CD4-positive, alpha-beta memory T cell (primary cell): Measurements from ENCODE around the gene CPE. TPM values are rescaled to one million over a fixed set of nuclear protein-coding genes. Genes with fewer than 3 reads are reported as not detected.

Source experiments
- CTCF ChIA-PET: fragments of 350-600 bp; sonication (Branson Sonifier 250); formaldehyde crosslinking; loops from one replicate; lab custom pipeline; 2021; ENCODE audit warnings: inconsistent platforms; ENCODE audit not compliant: partially characterized antibody; lab: Charles Lee
- POLR2A ChIA-PET: fragments of 350-600 bp; sonication (Branson Sonifier 250); formaldehyde crosslinking; loops from one replicate; lab custom pipeline; 2021; ENCODE audit not compliant: partially characterized antibody; lab: Charles Lee
- DNase-seq, 5 donors: peaks; one replicate each; pipeline versions ENCODE4 v3.0.0 to v3.0.0-alpha.2; 2020 to 2022; ENCODE audit warnings: mixed read lengths in 1 of 5
- H3K27ac ChIP-seq: one replicate; pipeline ENCODE4 v1.7.0; 2013; ENCODE audit warnings: low read depth, low read length
- H3K27me3 ChIP-seq: 2 replicates; pipeline ENCODE4 v1.7.0; 2013; ENCODE audit warnings: mild to moderate bottlenecking, low read length, moderate library complexity; ENCODE audit not compliant: insufficient read depth
- H3K36me3 ChIP-seq: 2 replicates; pipeline ENCODE4 v1.7.0; 2013; ENCODE audit warnings: mild to moderate bottlenecking, low read length, moderate library complexity; ENCODE audit not compliant: insufficient read depth
- H3K4me1 ChIP-seq: 2 replicates; pipeline ENCODE4 v1.7.0; 2013; ENCODE audit warnings: mild to moderate bottlenecking, low read length, moderate library complexity; ENCODE audit not compliant: insufficient read depth
- H3K4me3 ChIP-seq, 2 donors: one replicate each; pipeline ENCODE4 v1.7.0; 2013; ENCODE audit warnings: low read length in 2 of 2, mild to moderate bottlenecking in 1 of 2
- H3K9me3 ChIP-seq, 2 donors: one replicate each; pipeline ENCODE4 v1.7.0; 2013; ENCODE audit warnings: low read length in 2 of 2, control low read depth in 1 of 2; ENCODE audit not compliant: control insufficient read depth in 1 of 2
- H3K27ac Mint-ChIP-seq, 7 donors: one replicate each; pipeline ENCODE4 v1.8.0; 2020 to 2021; ENCODE audit warnings: mixed read lengths in 7 of 7, mild to moderate bottlenecking in 6 of 7, inconsistent platforms in 3 of 7, moderate library complexity in 3 of 7
- H3K27me3 Mint-ChIP-seq, 2 donors: one replicate each; pipeline ENCODE4 v1.8.0; 2020 to 2021; ENCODE audit warnings: mixed read lengths in 2 of 2
- H3K36me3 Mint-ChIP-seq, 2 donors: one replicate each; pipeline ENCODE4 v1.8.0; 2020 to 2021; ENCODE audit warnings: mixed read lengths in 2 of 2, inconsistent platforms in 1 of 2, mild to moderate bottlenecking in 1 of 2
- H3K4me1 Mint-ChIP-seq, 4 donors: one replicate each; pipeline ENCODE4 v1.8.0; 2020 to 2021; ENCODE audit warnings: mixed read lengths in 4 of 4, mild to moderate bottlenecking in 1 of 4
- H3K4me3 Mint-ChIP-seq, 8 donors: one replicate each; pipeline ENCODE4 v1.8.0; 2020 to 2021; ENCODE audit warnings: mixed read lengths in 8 of 8, mild to moderate bottlenecking in 7 of 8, moderate library complexity in 6 of 8, inconsistent platforms in 3 of 8
- H3K9me3 Mint-ChIP-seq, 8 donors: one replicate each; pipeline ENCODE4 v1.8.0; 2020 to 2021; ENCODE audit warnings: mixed read lengths in 8 of 8, mild to moderate bottlenecking in 5 of 8, inconsistent platforms in 3 of 8, moderate library complexity in 1 of 8
- intact Hi-C: fragments of 100-400 bp; cut with micrococcal nuclease; formaldehyde crosslinking; loops from one replicate; pipeline ENCODE4 v1.15.1; 2023
- polyA plus RNA-seq, 2 donors: library from polyadenylated mRNA; unstranded; fragments of 300-500 nt; fragmentation: Illumina TruSeq; gene quantifications; one replicate each; pipeline ENCODE4 v1.2.3, GENCODE V29; 2021
- total RNA-seq, 2 experiments: library from RNA; stranded (reverse); gene quantifications; one replicate each; pipeline ENCODE4 v1.2.3, GENCODE V29; 2021

Gene CPE
- total and polyA plus RNA-seq, 4 experiments from 2014 or later: not detected

GRCh38 chr4:165516281-165516833 is 137.5 kb downstream of the CPE start:
- ChIA-PET POLR2A (no interaction called here), CTCF (interaction anchor here (1.2 kb wide), 1 partner anchor 26 kb away, joined by 3 read pairs; no protein-coding TSS in a partner anchor)
- Histone ChIP-seq H3K36me3 (no peaks in the 10 kb centered on the region), H3K27ac (no peak overlapping the region), H3K4me3 (no peak overlapping the region), H3K9me3 (no peaks in the 10 kb centered on the region), H3K4me1 (no peaks in the 10 kb centered on the region), H3K27me3 (no peaks in the 10 kb centered on the region)
- intact Hi-C loops: no loop called here
- no peak for DNase-seq
- H3K27me3 Mint-ChIP-seq: peaks cover 2 to 10% of the 10 kb centered on the region in 2 donors
- no peaks in the 10 kb centered on the region for H3K9me3 Mint-ChIP-seq
- H3K4me3 Mint-ChIP-seq: no peak overlapping the region
- H3K27ac Mint-ChIP-seq: no peak overlapping the region
- no peaks in the 10 kb centered on the region for H3K4me1 Mint-ChIP-seq
- H3K36me3 Mint-ChIP-seq: no peaks in the 10 kb centered on the region

DNA sequence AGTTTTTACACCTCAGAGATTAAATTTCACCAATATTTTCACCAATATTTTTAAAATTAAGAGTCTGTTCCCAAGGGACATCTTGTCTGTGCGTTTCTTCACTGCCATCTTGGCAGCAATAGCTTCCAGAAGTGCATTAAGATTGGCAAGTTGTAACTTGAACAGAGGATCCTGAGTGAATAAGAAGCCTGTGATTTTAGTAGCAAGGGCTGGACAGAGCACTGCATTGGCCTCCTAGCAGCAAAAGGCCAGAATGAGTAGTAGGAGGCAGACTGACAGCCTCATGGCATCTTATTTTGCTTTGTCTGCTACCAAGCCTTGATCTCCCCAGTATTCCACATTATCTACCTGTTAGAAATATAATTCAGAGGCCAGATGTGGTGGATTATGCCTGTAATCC is 138.4 kb downstream of the CPE start:
- Histone ChIP-seq H3K36me3 (no peaks in the 10 kb centered on the region), H3K4me3 (no peak overlapping the region), H3K27me3 (no peaks in the 10 kb centered on the region), H3K9me3 (no peaks in the 10 kb centered on the region), H3K4me1 (no peaks in the 10 kb centered on the region), H3K27ac (no peak overlapping the region)
- Mint-ChIP-seq H3K4me1 (no peaks in the 10 kb centered on the region), H3K27me3 (peaks cover 2 to 10% of the 10 kb centered on the region in 2 donors), H3K4me3 (no peak overlapping the region), H3K27ac (no peak overlapping the region), H3K36me3 (no peaks in the 10 kb centered on the region), H3K9me3 (no peaks in the 10 kb centered on the region)
- no peak for DNase-seq
- ChIA-PET CTCF (interaction anchor here (1.2 kb wide), 1 partner anchor 24 kb away, joined by 3 read pairs; no protein-coding TSS in a partner anchor), POLR2A (no interaction called here)
- intact Hi-C loops: no loop called here

DNA sequence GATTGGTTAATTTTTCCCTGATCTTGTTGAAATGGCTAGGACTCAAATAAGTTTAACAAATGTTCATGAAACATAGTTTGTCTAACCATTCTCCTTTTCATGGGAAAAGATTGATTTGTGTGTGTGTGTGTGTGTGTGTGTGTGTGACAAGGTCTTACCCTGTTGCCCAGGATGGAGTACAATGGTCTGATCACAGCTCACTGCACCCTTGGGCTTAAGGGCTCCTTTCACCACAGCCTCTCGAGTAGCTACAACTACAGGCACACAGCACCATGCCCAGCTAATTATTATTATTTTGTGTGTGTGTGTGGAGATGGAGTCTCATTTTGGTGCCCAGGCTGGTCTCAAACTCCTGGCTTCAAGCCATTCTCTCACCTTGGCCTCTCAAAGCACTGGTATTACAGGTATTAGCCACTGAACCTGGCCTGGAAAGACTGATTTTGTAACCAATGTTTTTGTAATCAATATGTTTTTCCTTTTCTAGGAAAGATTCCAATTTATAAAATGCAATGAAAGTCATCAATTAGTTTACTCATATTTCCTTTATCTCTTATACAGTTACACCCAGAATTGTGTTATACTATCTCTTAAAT is 139.3 kb downstream of the CPE start:
- CTCF ChIA-PET: interaction anchor here (1.2 kb wide), 1 partner anchor 25 kb away, joined by 3 read pairs; no protein-coding TSS in a partner anchor

GRCh38 chr4:165518686-165519085 is 139.9 kb downstream of the CPE start:
- no peaks in the 10 kb centered on the region for H3K36me3 Mint-ChIP-seq
- CTCF ChIA-PET: no interaction called here
- H3K27me3 ChIP-seq: no peaks in the 10 kb centered on the region
- H3K27ac ChIP-seq: no peak overlapping the region
- intact Hi-C loops: no loop called here
- no peaks in the 10 kb centered on the region for H3K9me3 Mint-ChIP-seq
- no peaks in the 10 kb centered on the region for H3K36me3 ChIP-seq
- no peaks in the 10 kb centered on the region for H3K9me3 ChIP-seq
- H3K4me1 ChIP-seq: no peaks in the 10 kb centered on the region
- POLR2A ChIA-PET: no interaction called here
- H3K27me3 Mint-ChIP-seq: peaks cover 2 to 5% of the 10 kb centered on the region in 2 donors
- H3K27ac Mint-ChIP-seq: no peak overlapping the region
- DNase-seq: no peak
- no peaks in the 10 kb centered on the region for H3K4me1 Mint-ChIP-seq
- H3K4me3 ChIP-seq: no peak overlapping the region
- no peak overlapping the region for H3K4me3 Mint-ChIP-seq

More for the DNA sequence above, 139.3 kb downstream of the CPE start:
- Mint-ChIP-seq H3K4me1 (no peaks in the 10 kb centered on the region), H3K36me3 (no peaks in the 10 kb centered on the region), H3K9me3 (no peaks in the 10 kb centered on the region), H3K27ac (no peak overlapping the region), H3K27me3 (peaks cover 2 to 9% of the 10 kb centered on the region in 2 donors), H3K4me3 (no peak overlapping the region)
- Histone ChIP-seq H3K9me3 (no peaks in the 10 kb centered on the region), H3K4me1 (no peaks in the 10 kb centered on the region), H3K4me3 (no peak overlapping the region), H3K36me3 (no peaks in the 10 kb centered on the region), H3K27ac (no peak overlapping the region), H3K27me3 (no peaks in the 10 kb centered on the region)
- no peak for DNase-seq
- POLR2A ChIA-PET: no interaction called here
- intact Hi-C loops: no loop called here

GRCh38 chr4:165519591-165519990 is 140.8 kb downstream of the CPE start:
- no peak overlapping the region for H3K4me3 ChIP-seq
- no peaks in the 10 kb centered on the region for H3K36me3 Mint-ChIP-seq
- H3K4me3 Mint-ChIP-seq: no peak overlapping the region
- DNase-seq: no peak
- no peaks in the 10 kb centered on the region for H3K4me1 ChIP-seq
- H3K36me3 ChIP-seq: no peaks in the 10 kb centered on the region
- ChIA-PET CTCF (no interaction called here), POLR2A (no interaction called here)
- no peak overlapping the region for H3K27ac ChIP-seq
- no peaks in the 10 kb centered on the region for H3K4me1 Mint-ChIP-seq
- intact Hi-C loops: no loop called here
- H3K9me3 Mint-ChIP-seq: no peaks in the 10 kb centered on the region
- H3K27ac Mint-ChIP-seq: no peak overlapping the region
- peaks cover 2 to 5% of the 10 kb centered on the region in 2 donors for H3K27me3 Mint-ChIP-seq
- no peaks in the 10 kb centered on the region for H3K27me3 ChIP-seq
- H3K9me3 ChIP-seq: no peaks in the 10 kb centered on the region

DNA sequence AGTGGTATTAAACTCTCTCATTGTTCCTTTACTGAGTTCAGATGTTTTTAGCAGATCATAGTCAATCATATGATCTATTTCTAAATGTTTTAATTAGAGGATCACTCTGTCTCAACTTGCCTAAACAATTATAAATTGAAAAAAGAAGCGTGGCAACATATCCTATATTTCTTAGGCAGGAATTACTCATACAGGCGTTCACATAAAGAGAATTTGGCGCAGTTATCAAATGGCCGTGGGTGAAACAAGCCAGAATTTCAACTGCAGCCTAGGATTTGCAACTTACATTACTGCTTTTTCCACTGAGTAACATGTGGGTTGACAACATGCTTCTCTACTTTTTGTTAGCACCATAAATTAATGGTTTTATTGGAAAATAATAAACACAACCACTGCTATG is 141.3 kb downstream of the CPE start:
- POLR2A ChIA-PET: no interaction called here
- no peaks in the 10 kb centered on the region for H3K4me1 ChIP-seq
- Mint-ChIP-seq H3K27me3 (peaks cover 2 to 5% of the 10 kb centered on the region in 2 donors), H3K4me3 (no peak overlapping the region), H3K4me1 (no peaks in the 10 kb centered on the region), H3K27ac (no peak overlapping the region), H3K9me3 (no peaks in the 10 kb centered on the region), H3K36me3 (no peaks in the 10 kb centered on the region)
- H3K9me3 ChIP-seq: no peaks in the 10 kb centered on the region
- H3K27ac ChIP-seq: no peak overlapping the region
- CTCF ChIA-PET: no interaction called here
- intact Hi-C loops: no loop called here
- no peaks in the 10 kb centered on the region for H3K36me3 ChIP-seq
- H3K27me3 ChIP-seq: no peaks in the 10 kb centered on the region
- no peak for DNase-seq
- H3K4me3 ChIP-seq: no peak overlapping the region

- H3K27ac ChIP-seq: no peak overlapping the region
- POLR2A ChIA-PET: no interaction called here
- no peak overlapping the region for H3K4me3 ChIP-seq
- H3K9me3 Mint-ChIP-seq: no peaks in the 10 kb centered on the region
- no peaks in the 10 kb centered on the region for H3K27me3 Mint-ChIP-seq
- CTCF ChIA-PET: no interaction called here
- H3K36me3 Mint-ChIP-seq: no peaks in the 10 kb centered on the region
- H3K4me3 Mint-ChIP-seq: no peak overlapping the region
- no peaks in the 10 kb centered on the region for H3K36me3 ChIP-seq
- DNase-seq: no peak
- no peaks in the 10 kb centered on the region for H3K4me1 ChIP-seq
- H3K4me1 Mint-ChIP-seq: peaks cover 0 to 1% (median 0%) of the 10 kb centered on the region in 4 donors
- no peaks in the 10 kb centered on the region for H3K27me3 ChIP-seq
- no peak overlapping the region for H3K27ac Mint-ChIP-seq
- intact Hi-C loops: no loop called here
- H3K9me3 ChIP-seq: no peaks in the 10 kb centered on the region
Measured at GRCh38 chr4:165522050-165522449, 143.2 kb downstream of the CPE start.
